ENCODE results near the gene IGBP1. TPM values are rescaled to one million over a fixed set of nuclear protein-coding genes. Genes with fewer than 3 reads are reported as not detected.

Gene IGBP1
- total RNA-seq, 1 experiment from 2014 or later = 38.9 TPM

DNA sequence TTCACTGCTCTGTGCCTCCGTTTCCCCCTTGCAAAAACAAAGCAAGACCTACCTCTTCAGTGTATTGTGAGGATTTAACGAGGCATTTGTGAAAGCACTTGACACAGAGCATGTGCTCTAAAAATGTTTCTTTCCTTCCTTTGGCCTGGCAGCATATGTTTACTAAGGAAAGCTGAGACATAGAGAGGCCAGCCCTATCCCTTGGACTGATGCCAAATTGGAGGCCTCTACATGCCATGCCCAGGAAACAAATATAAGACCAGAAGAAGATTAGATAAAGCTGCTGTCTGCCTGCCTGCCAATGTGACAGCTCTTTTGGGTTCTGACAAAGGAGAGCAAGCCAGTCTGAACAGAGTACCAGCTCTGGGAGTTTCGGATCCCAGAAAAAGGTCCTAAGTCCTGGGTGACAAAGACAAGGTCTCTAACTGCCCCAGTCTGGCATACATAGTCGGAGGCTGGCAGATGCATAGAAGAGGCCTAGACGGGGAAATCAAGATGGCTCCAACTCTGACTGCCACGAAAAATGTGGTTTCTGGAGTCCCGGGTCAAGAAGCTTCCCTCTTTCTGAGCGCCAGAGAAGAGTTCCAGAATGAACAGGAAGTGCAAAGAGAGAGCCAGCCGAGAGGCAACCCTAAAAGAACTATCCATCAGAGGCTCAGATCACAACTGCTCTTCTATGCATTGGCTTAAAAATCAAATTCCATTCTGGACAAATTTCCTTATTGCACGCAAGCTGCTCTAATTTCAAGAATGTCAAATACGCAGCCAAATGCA lies 45.2 kb upstream of the IGBP1 start (continued):
- TF ChIP-seq, protein P1, sequence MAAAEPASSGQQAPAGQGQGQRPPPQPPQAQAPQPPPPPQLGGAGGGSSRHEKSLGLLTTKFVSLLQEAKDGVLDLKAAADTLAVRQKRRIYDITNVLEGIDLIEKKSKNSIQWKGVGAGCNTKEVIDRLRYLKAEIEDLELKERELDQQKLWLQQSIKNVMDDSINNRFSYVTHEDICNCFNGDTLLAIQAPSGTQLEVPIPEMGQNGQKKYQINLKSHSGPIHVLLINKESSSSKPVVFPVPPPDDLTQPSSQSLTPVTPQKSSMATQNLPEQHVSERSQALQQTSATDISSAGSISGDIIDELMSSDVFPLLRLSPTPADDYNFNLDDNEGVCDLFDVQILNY (CRISPR knock-in tag; IDR thresholded peaks at IDR 0.05) = no peak
- no peak for TF ChIP-seq IRF1 (CRISPR knock-in tag; IDR thresholded peaks at IDR 0.05)

GRCh38 chrX:70088751-70089150 lies 44.5 kb upstream of the IGBP1 start:
- no peaks in the 10 kb centered on the region for H3K27me3 Mint-ChIP-seq (ENCODE audit: low read depth)
- DNase-seq (ENCODE audit: low spot score) (no peak), ATAC-seq (no peak)
- TF ChIP-seq SP1 (CRISPR knock-in tag; conservative IDR thresholded peaks at IDR 0.05) (no peak), STAT6 (CRISPR knock-in tag; conservative IDR thresholded peaks at IDR 0.05; ENCODE audit: low read depth) (no peak), SMAD4 (CRISPR knock-in tag; IDR thresholded peaks at IDR 0.05) (no peak), ZMAT4 (CRISPR knock-in tag; IDR thresholded peaks at IDR 0.05) (no peak), ZNF317 (CRISPR knock-in tag; IDR thresholded peaks at IDR 0.05; ENCODE audit: borderline replicate concordance, low read depth) (no peak), IRF2 (CRISPR knock-in tag; IDR thresholded peaks at IDR 0.05; ENCODE audit: borderline replicate concordance, low read depth) (no peak), ZNF121 (CRISPR knock-in tag; IDR thresholded peaks at IDR 0.05) (no peak), ATF3 (CRISPR knock-in tag; conservative IDR thresholded peaks at IDR 0.05) (no peak), FOXK1 (CRISPR knock-in tag; IDR thresholded peaks at IDR 0.05) (no peak), ZNF263 (CRISPR knock-in tag; IDR thresholded peaks at IDR 0.05; ENCODE audit: low read depth) (no peak), MYBL2 (CRISPR knock-in tag; IDR thresholded peaks at IDR 0.05) (no peak), ZNF423 (CRISPR knock-in tag; IDR thresholded peaks at IDR 0.05) (no peak), TEAD4 (CRISPR knock-in tag; IDR thresholded peaks at IDR 0.05) (no peak), ZNF281 (CRISPR knock-in tag; IDR thresholded peaks at IDR 0.05) (no peak), ATF1 (CRISPR knock-in tag; IDR thresholded peaks at IDR 0.05) (no peak), CTCF (IDR thresholded peaks at IDR 0.05) (no peak), CREM (CRISPR knock-in tag; IDR thresholded peaks at IDR 0.05) (no peak)
- H3K27ac Mint-ChIP-seq = no peak overlapping the region
- H3K4me3 Mint-ChIP-seq = no peak overlapping the region
- H3K36me3 Mint-ChIP-seq = no peaks in the 10 kb centered on the region
- ChIA-PET POLR2A (no interaction called here), CTCF (interaction anchor here (1.3 kb wide), 1 partner anchor 9 kb away, joined by 5 read pairs; no protein-coding TSS in a partner anchor)
- H3K4me1 Mint-ChIP-seq = peaks cover 3% of the 10 kb centered on the region; the same call in 1 of the 2 replicates
- H3K9me3 Mint-ChIP-seq = no peaks in the 10 kb centered on the region

All from WTC11 (cell line).